Right cardiac atrium (tissue), 5 donors: ENCODE data around the gene SMIM14. TPM values are rescaled to one million over a fixed set of nuclear protein-coding genes. Genes with fewer than 3 reads are reported as not detected.

Source experiments
- ATAC-seq, 2 donors: fragments of 200-7000 bp; cut with Tn5 transposase; one replicate each; pipeline versions ENCODE4 v1.8.0 to v1.9.1; 2020; ENCODE audit warnings: moderate library complexity in 2 of 2, mild to moderate bottlenecking in 1 of 2
- DNase-seq, 3 donors: peaks; one replicate each; pipeline ENCODE4 v3.0.0-alpha.2; 2020
- H3K27ac ChIP-seq: one replicate; pipeline ENCODE4 v1.5.1; 2013; ENCODE audit warnings: mild to moderate bottlenecking, low read length, control low read depth, moderate library complexity
- H3K27me3 ChIP-seq: one replicate; pipeline ENCODE4 v1.6.1; 2013; ENCODE audit not compliant: control insufficient read depth, insufficient read depth
- H3K4me1 ChIP-seq: one replicate; pipeline ENCODE4 v1.6.1; 2013; ENCODE audit warnings: low read length; ENCODE audit not compliant: control insufficient read depth, insufficient read depth
- H3K4me3 ChIP-seq: one replicate; pipeline ENCODE4 v1.5.1; 2013; ENCODE audit warnings: low read length, control low read depth
- H3K9me3 ChIP-seq: one replicate; pipeline ENCODE4 v1.6.1; 2013; ENCODE audit warnings: low read length; ENCODE audit not compliant: control insufficient read depth
- WGBS: extraction: QIAGEN DNeasy Blood & Tissue Kit; methylation state at CpG from one replicate; pipeline ENCODE4 v1.1.7; 2013; 5-methylcytosine and 5-hydroxymethylcytosine counted together
- intact Hi-C, 4 donors: fragments of 100-400 bp; cut with DNase I; formaldehyde crosslinking; loops; one replicate each; pipeline versions ENCODE4 v1.11.0 to v1.14.0; 2022 to 2023
- polyA plus RNA-seq: library from polyadenylated mRNA; stranded (reverse); fragments of 200-250 nt; gene quantifications from one replicate; pipeline ENCODE4 v1.2.3, GENCODE V29; 2013
- total RNA-seq, 4 donors: library from RNA; stranded (reverse); fragmentation: NEBNext Ultra II Directional; extraction: Animal tissue kit (Norgen Biotek cat#: 25700); gene quantifications; one replicate each; pipeline ENCODE4 v1.2.1, GENCODE V29; 2021
- donor health status: healthy with polysubstance abuse.
- donor health status: DM: no; HTN: yes; CAD: no.
- donor health status: DM: no; HTN: no; CAD: no.
- donor health status: DM: no; HTN: yes; CAD: no; lungs with severe emphysema.
- donor health status: DM: yes; HTN: yes; CAD: no.

SMIM14 gene
- total and polyA plus RNA-seq, 5 donors: 8.5 to 25.5 (median 20.4) TPM

DNA sequence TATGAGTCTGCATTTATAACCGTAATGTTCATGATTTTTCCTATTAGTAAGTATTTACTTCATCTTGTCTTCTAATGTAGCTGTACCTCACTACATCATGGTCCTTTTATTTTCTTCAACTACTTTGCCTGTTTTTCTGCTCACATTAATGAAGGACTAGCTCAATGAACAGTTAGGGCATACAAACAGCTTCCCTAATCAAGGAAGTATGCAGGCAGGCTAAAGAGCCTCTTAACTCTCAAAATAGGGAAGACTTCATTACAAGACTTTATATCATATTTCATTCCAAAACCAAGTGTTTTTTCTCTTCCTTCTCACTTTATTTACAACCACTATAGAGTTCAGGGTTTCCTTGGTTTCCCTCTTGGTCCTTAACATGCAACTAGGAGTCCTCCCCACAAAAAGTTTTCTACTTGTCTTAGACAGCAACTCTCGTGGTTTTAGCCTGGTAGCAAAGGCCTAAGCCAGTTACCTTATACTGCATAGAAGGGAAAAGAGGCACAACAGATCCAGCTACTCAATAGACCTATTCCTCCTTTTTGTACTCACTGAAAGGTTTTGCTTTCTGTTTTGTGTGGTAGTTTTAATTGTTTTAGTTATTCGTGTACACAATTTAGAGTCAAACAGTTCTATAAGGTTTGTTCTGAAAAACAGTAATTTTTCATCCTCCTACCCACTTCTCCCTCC, 40.8 kb downstream of the SMIM14 start:
- no peak overlapping the region for H3K4me3 ChIP-seq
- H3K4me1 ChIP-seq: no peaks in the 10 kb centered on the region
- DNase-seq: no peak
- no peaks in the 10 kb centered on the region for H3K27me3 ChIP-seq
- H3K27ac ChIP-seq: no peak overlapping the region
- WGBS: 90% methylated on average over 3 of the region's 3 CpGs
- intact Hi-C loops: no loop called here
- ATAC-seq: no peak
- no peaks in the 10 kb centered on the region for H3K9me3 ChIP-seq

DNA sequence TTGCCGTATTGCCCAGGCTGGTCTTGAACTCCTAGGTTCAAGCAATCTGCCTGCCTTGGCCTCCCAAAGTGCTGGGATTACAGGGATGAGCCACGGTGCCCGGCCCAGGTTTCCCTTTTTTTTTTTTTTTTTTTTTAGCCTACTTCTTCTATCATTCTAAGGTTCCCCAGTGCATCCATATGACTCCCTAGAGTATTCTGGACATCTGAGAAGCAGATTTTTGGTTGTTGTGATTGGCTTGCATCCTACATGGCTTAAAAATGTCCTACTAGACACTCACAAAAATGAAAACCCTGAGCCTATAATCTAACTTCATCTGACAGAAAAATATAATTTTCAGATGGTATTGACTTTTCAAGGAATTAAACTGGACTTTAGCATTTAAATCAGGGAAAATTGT, 41.7 kb downstream of the SMIM14 start:
- no peak overlapping the region for H3K4me3 ChIP-seq
- WGBS: 92% methylated on average over 3 of the region's 3 CpGs
- H3K9me3 ChIP-seq: no peaks in the 10 kb centered on the region
- no peaks in the 10 kb centered on the region for H3K4me1 ChIP-seq
- DNase-seq: no peak
- intact Hi-C loops: no loop called here
- no peak for ATAC-seq
- no peak overlapping the region for H3K27ac ChIP-seq
- H3K27me3 ChIP-seq: no peaks in the 10 kb centered on the region

DNA sequence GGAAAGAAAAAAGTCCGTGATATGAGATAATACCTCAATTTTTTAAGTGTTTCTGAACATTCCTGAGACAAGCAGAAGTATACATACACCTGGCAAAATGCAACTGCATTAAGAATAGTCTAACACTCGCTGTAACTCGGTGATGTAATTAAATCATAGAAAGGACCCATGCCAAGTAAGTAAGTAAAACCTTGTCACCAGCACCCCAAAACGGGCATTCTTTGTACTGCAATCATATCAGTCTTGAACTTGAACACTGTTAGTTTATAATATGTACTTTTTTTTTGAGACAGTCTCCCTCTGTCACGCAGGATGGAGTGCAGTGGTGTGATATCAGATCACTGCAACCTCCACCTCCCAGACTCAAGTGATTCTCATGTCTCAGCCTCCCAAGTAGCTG, 47.4 kb downstream of the SMIM14 start:
- 80% methylated on average over 5 of the region's 5 CpGs for WGBS
- Histone ChIP-seq H3K4me1 (no peaks in the 10 kb centered on the region), H3K4me3 (no peak overlapping the region), H3K27ac (no peak overlapping the region), H3K27me3 (no peaks in the 10 kb centered on the region), H3K9me3 (no peaks in the 10 kb centered on the region)
- DNase-seq (no peak), ATAC-seq (no peak)
- intact Hi-C loops: no loop called here

DNA sequence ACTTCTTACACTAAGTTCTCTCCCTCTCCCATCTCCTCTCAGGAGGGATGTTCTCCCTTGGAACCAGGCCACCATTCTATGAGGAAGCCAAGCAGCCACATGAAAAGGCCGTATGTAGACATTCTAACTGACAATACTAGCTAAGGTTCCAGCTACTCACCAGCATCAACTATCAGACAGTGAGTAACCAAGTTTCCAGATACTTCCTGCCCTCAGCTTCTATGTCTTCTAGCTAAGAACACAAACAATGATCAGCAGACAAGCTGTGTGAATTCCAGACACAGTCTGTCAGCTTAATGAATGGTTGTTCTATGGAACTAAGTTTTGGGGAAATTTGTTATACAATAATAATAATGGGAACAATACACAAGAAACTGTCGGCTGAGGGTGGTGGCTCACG, 50.8 kb downstream of the SMIM14 start:
- WGBS: 83% methylated on average over 3 of the region's 3 CpGs
- no peak overlapping the region for H3K4me3 ChIP-seq
- no peak overlapping the region for H3K27ac ChIP-seq
- H3K4me1 ChIP-seq: no peaks in the 10 kb centered on the region
- H3K27me3 ChIP-seq: no peaks in the 10 kb centered on the region
- DNase-seq (no peak), ATAC-seq (no peak)
- no peaks in the 10 kb centered on the region for H3K9me3 ChIP-seq
- intact Hi-C loops: no loop called here

DNA sequence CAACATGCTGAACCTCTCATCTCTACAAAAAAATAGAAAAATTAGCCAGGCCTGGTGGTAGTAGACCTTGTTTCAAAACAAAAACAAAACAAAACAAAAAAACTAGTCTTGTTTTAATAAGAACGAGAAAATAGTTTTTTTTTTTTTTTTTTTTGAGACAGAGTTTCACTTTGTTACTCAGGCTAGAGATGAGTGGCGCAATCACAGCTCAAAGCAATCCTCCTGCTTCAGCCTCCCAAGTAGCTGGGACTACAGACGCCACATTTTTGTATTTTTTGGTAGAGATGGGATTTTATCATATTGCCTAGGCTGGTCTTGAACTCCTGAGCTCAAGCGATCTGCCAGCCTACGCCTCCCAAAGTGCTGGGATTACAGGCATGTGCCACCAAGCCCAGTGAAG, 63.7 kb downstream of the SMIM14 start:
- H3K9me3 ChIP-seq: no peaks in the 10 kb centered on the region
- intact Hi-C loops: no loop called here
- DNase-seq (no peak), ATAC-seq (no peak)
- WGBS: 97% methylated on average over 5 of the region's 5 CpGs
- H3K27me3 ChIP-seq: no peaks in the 10 kb centered on the region
- H3K27ac ChIP-seq: no peak overlapping the region
- H3K4me3 ChIP-seq: no peak overlapping the region
- peaks cover 2% of the 10 kb centered on the region for H3K4me1 ChIP-seq

DNA sequence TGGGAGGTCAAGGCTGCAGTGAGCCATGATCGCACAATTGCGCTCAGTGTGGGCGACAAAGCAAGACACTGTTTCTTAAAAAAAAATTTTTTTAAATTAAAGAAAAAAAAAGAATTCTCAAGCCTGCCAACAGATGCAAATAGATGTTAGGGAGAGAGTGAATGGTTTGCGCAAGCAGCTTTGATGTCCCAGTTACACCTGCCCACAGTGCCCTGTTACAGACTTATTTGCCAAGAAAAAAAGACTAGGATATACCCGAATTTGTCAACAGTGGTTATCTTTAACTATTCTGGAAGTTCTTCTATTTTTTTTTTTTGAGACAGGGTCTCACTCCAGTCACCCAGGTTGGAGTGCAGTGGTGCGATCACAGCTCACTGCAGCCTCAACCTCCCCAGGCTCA, 67.2 kb downstream of the SMIM14 start:
- DNase-seq: no peak
- peaks cover 2% of the 10 kb centered on the region for H3K4me1 ChIP-seq
- H3K27me3 ChIP-seq: no peaks in the 10 kb centered on the region
- no peak overlapping the region for H3K4me3 ChIP-seq
- WGBS: 95% methylated on average over 6 of the region's 6 CpGs
- intact Hi-C loops: no loop called here
- no peak for ATAC-seq
- H3K27ac ChIP-seq: no peak overlapping the region
- no peaks in the 10 kb centered on the region for H3K9me3 ChIP-seq

DNA sequence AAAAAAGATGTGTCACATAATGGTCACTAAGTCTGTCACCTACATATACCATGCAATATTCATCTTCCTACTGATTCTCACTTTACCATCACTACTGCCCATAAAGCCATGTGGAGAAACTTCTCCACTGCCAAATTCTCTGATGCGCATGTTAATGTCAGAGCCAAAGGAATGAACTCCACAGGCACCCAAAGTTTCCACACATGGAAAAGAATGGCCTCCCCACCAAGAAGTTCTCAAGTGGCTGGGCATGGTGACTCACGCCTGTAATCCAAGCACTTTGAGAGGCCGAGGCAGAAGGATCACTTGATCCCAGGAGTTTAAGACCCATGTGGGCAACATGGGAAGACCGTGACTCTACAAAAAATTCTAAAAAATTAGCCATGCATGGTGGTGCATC, 67.6 kb downstream of the SMIM14 start:
- DNase-seq: no peak
- WGBS: 96% methylated on average over 4 of the region's 4 CpGs
- H3K4me1 ChIP-seq: no peaks in the 10 kb centered on the region
- no peak overlapping the region for H3K27ac ChIP-seq
- H3K4me3 ChIP-seq: no peak overlapping the region
- intact Hi-C loops: no loop called here
- no peaks in the 10 kb centered on the region for H3K9me3 ChIP-seq
- no peak for ATAC-seq
- no peaks in the 10 kb centered on the region for H3K27me3 ChIP-seq

DNA sequence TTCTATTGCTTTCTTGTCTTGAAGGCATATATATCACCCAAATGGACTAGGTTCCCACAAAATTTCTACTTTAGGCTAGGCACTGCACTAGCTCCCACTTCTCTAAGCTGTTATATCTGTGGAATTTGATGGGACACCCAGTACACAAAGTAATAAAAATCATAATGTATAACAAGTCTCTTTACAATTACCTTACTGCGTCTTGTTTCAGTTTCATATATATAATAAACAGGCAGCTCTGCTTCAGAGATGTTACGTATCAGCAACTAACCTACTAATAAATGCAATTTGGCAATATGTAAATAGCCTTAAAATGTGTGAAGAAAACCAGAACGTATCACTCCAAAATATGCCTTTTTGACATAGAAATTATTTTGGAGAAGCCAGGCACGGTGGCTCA, 69.5 kb downstream of the SMIM14 start:
- Histone ChIP-seq H3K4me3 (no peak overlapping the region), H3K4me1 (no peaks in the 10 kb centered on the region), H3K27me3 (no peaks in the 10 kb centered on the region), H3K9me3 (no peaks in the 10 kb centered on the region), H3K27ac (no peak overlapping the region)
- DNase-seq (no peak), ATAC-seq (no peak)
- WGBS: 94% methylated on average over 4 of the region's 4 CpGs
- intact Hi-C loops: no loop called here

DNA sequence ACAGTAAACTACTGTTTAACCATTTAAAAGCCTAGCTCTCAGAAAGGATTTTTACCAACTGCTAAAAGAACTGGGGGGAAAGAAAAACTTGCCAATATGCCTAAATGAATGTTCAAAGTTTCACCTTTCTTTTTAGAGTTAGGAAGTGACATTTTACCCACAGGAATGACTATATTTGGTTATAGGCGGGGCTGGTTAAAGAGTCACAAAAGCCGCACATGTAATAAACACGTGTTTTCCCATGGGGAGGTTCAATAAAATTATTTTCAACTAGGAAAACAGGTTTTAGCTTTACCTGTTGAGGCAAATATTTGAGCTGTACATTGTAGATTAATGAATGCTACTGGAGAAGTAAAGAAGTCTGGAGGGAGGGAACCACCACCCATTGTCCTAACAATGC, 69.9 kb downstream of the SMIM14 start:
- 88% methylated on average over 3 of the region's 3 CpGs for WGBS
- no peak for ATAC-seq
- H3K4me1 ChIP-seq: no peaks in the 10 kb centered on the region

DNA sequence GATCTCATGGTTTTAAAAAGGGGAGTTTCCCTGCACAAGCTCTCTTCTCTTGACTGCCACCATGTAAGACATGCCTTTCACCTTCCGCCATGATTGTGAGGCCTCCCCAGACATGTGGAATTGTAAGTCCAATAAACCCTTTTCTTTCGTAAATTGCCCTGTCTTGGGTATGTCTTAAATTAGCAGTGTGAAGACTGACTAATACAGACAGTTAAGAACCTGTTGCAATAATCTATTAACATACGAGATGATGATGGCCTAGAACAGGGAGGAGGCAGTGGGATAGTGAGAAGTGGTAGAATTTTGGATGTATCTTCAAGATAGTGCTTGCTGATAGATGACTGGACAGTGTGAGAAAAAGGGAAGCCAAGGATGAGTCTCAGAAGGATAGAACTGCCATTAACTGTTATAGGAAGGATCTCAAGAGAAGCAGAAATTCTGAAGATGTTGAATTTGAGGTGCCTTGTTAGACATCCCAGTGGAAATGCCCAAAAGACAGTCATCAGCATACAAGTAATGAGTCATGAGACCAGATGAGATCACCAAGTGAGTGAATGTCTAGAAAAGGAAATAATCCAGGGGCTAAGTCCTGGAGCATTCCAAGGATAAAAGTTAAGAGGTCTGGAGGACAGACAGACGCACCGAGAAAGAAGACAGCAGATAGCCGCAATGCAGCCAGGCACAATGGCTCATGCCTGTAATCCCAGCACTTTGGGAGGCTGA, 72.6 kb downstream of the SMIM14 start:
- ATAC-seq (no peak), DNase-seq (no peak)
- no peaks in the 10 kb centered on the region for H3K9me3 ChIP-seq
- H3K4me3 ChIP-seq: no peak overlapping the region
- intact Hi-C loops: no loop called here
- H3K27ac ChIP-seq: no peak overlapping the region
- H3K4me1 ChIP-seq: no peaks in the 10 kb centered on the region
- 98% methylated on average over 6 of the region's 6 CpGs for WGBS
- no peaks in the 10 kb centered on the region for H3K27me3 ChIP-seq

More for the DNA sequence above, 69.9 kb downstream of the SMIM14 start:
- intact Hi-C loops: no loop called here
- H3K27ac ChIP-seq: no peak overlapping the region
- no peak for DNase-seq
- H3K27me3 ChIP-seq: no peaks in the 10 kb centered on the region
- no peak overlapping the region for H3K4me3 ChIP-seq
- H3K9me3 ChIP-seq: no peaks in the 10 kb centered on the region

DNA sequence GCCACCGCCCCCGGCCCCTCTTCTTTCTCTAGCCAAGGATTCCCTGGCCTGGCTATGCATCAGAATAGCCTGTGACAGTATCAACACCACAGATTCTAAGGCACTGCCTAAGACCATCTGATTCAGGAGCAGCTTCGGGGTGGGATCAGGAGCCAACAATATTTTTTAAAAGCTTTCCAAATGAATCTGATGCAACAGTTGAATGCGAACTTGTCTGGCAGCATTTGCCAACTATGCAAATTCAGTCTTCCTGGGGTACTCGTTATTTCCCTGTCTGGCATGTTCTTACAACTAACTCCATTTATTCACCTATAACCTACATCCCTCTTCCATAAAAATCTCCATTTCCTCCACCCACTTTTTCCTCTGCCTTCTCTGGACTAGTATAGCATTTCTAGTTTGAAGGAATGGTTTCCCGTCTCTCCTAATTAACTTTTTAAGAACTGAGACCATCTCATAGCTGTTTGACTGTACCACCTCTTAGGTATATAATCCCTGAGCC, 75.3 kb downstream of the SMIM14 start:
- DNase-seq (no peak), ATAC-seq (no peak)
- Histone ChIP-seq H3K27me3 (no peaks in the 10 kb centered on the region), H3K4me1 (peaks cover 2% of the 10 kb centered on the region), H3K27ac (no peak overlapping the region), H3K9me3 (no peaks in the 10 kb centered on the region), H3K4me3 (no peak overlapping the region)
- WGBS: 86% methylated on average over 6 of the region's 6 CpGs
- intact Hi-C loops: no loop called here
